Memory B cell (primary cell): Measurements from ENCODE around the gene GRAMD1B.

Experiments
- ATAC-seq: fragments of 150-1000 bp; cut with Tn5 transposase; 2 replicates; pipeline ENCODE4 v1.10.0; 2021; ENCODE audit warnings: low read depth, mild to moderate bottlenecking, moderate library complexity
- DNase-seq, 2 donors: peaks; one replicate each; pipeline ENCODE4 v3.0.0; 2022; ENCODE audit warnings: low spot score in 2 of 2
- H3K27ac Mint-ChIP-seq: one replicate; pipeline ENCODE4 v1.8.0; 2022; ENCODE audit warnings: mild to moderate bottlenecking, moderate library complexity, mixed read lengths
- H3K27me3 Mint-ChIP-seq: one replicate; pipeline ENCODE4 v1.8.0; 2022; ENCODE audit warnings: mixed read lengths
- H3K36me3 Mint-ChIP-seq: one replicate; pipeline ENCODE4 v1.8.0; 2022; ENCODE audit warnings: mild to moderate bottlenecking, mixed read lengths
- H3K4me1 Mint-ChIP-seq: one replicate; pipeline ENCODE4 v1.8.0; 2022; ENCODE audit warnings: mixed read lengths
- H3K4me3 Mint-ChIP-seq: one replicate; pipeline ENCODE4 v1.8.0; 2022; ENCODE audit warnings: mild to moderate bottlenecking, moderate library complexity, mixed read lengths
- H3K9me3 Mint-ChIP-seq: one replicate; pipeline ENCODE4 v1.8.0; 2022; ENCODE audit warnings: mixed read lengths

The GRAMD1B gene

GRCh38 chr11:123482218-123482617 is 52.1 kb downstream of the GRAMD1B start:
- ATAC-seq (no peak), DNase-seq (no peak)
- H3K36me3 Mint-ChIP-seq: no peaks in the 10 kb centered on the region
- no peaks in the 10 kb centered on the region for H3K9me3 Mint-ChIP-seq
- no peak overlapping the region for H3K27ac Mint-ChIP-seq
- no peak overlapping the region for H3K4me3 Mint-ChIP-seq
- H3K4me1 Mint-ChIP-seq: peaks cover 30% of the 10 kb centered on the region
- H3K27me3 Mint-ChIP-seq: peaks cover 28% of the 10 kb centered on the region

GRCh38 chr11:123483058-123483457 is 53.0 kb downstream of the GRAMD1B start:
- H3K9me3 Mint-ChIP-seq: no peaks in the 10 kb centered on the region
- H3K4me1 Mint-ChIP-seq: peaks cover 30% of the 10 kb centered on the region
- H3K27me3 Mint-ChIP-seq: peaks cover 27% of the 10 kb centered on the region
- H3K27ac Mint-ChIP-seq: no peak overlapping the region
- ATAC-seq (no peak), DNase-seq (no peak)
- no peaks in the 10 kb centered on the region for H3K36me3 Mint-ChIP-seq
- H3K4me3 Mint-ChIP-seq: no peak overlapping the region

- Mint-ChIP-seq H3K27me3 (peaks cover 25% of the 10 kb centered on the region), H3K4me3 (no peak overlapping the region), H3K36me3 (no peaks in the 10 kb centered on the region), H3K9me3 (no peaks in the 10 kb centered on the region), H3K4me1 (peaks cover 30% of the 10 kb centered on the region), H3K27ac (no peak overlapping the region)
- ATAC-seq (no peak), DNase-seq (no peak)
Measured at GRCh38 chr11:123483466-123483865, 53.4 kb downstream of the GRAMD1B start.

GRCh38 chr11:123484448-123484847 is 54.4 kb downstream of the GRAMD1B start:
- Mint-ChIP-seq H3K4me1 (peaks cover 24% of the 10 kb centered on the region), H3K9me3 (no peaks in the 10 kb centered on the region), H3K4me3 (peak overlapping the region; percentile 30), H3K27me3 (peaks cover 21% of the 10 kb centered on the region), H3K27ac (no peak overlapping the region), H3K36me3 (no peaks in the 10 kb centered on the region)
- DNase-seq (no peak), ATAC-seq (peak; percentile 66)

GRCh38 chr11:123487157-123487744 is 57.2 kb downstream of the GRAMD1B start:
- peaks cover 17% of the 10 kb centered on the region for H3K4me1 Mint-ChIP-seq

GRCh38 chr11:123490527-123490926 is 60.5 kb downstream of the GRAMD1B start:
- no peaks in the 10 kb centered on the region for H3K27me3 Mint-ChIP-seq
- no peaks in the 10 kb centered on the region for H3K4me1 Mint-ChIP-seq
- no peak overlapping the region for H3K27ac Mint-ChIP-seq
- DNase-seq: no peak
- H3K9me3 Mint-ChIP-seq: no peaks in the 10 kb centered on the region
- ATAC-seq: no peak
- H3K36me3 Mint-ChIP-seq: no peaks in the 10 kb centered on the region
- H3K4me3 Mint-ChIP-seq: no peak overlapping the region

More at GRCh38 chr11:123487157-123487744, 57.2 kb downstream of the GRAMD1B start:
- ATAC-seq: no peak
- no peaks in the 10 kb centered on the region for H3K36me3 Mint-ChIP-seq
- H3K27ac Mint-ChIP-seq: no peak overlapping the region
- DNase-seq: no peak
- peaks cover 12% of the 10 kb centered on the region for H3K27me3 Mint-ChIP-seq
- H3K4me3 Mint-ChIP-seq: no peak overlapping the region
- no peaks in the 10 kb centered on the region for H3K9me3 Mint-ChIP-seq

GRCh38 chr11:123491241-123491640 is 61.2 kb downstream of the GRAMD1B start:
- DNase-seq: no peak
- no peaks in the 10 kb centered on the region for H3K4me1 Mint-ChIP-seq
- H3K27ac Mint-ChIP-seq: no peak overlapping the region
- ATAC-seq: no peak
- no peak overlapping the region for H3K4me3 Mint-ChIP-seq
- H3K36me3 Mint-ChIP-seq: no peaks in the 10 kb centered on the region
- no peaks in the 10 kb centered on the region for H3K9me3 Mint-ChIP-seq
- no peaks in the 10 kb centered on the region for H3K27me3 Mint-ChIP-seq

- no peak for DNase-seq
- Mint-ChIP-seq H3K27me3 (no peaks in the 10 kb centered on the region), H3K27ac (no peak overlapping the region), H3K9me3 (no peaks in the 10 kb centered on the region), H3K4me1 (no peaks in the 10 kb centered on the region), H3K36me3 (no peaks in the 10 kb centered on the region), H3K4me3 (no peak overlapping the region)
- no peak for ATAC-seq
Measured at GRCh38 chr11:123493349-123494063, 63.4 kb downstream of the GRAMD1B start.

GRCh38 chr11:123494195-123495050 is 64.4 kb downstream of the GRAMD1B start:
- H3K27me3 Mint-ChIP-seq: no peaks in the 10 kb centered on the region
- H3K4me3 Mint-ChIP-seq: no peak overlapping the region
- no peak overlapping the region for H3K27ac Mint-ChIP-seq
- no peaks in the 10 kb centered on the region for H3K4me1 Mint-ChIP-seq
- H3K9me3 Mint-ChIP-seq: no peaks in the 10 kb centered on the region
- no peaks in the 10 kb centered on the region for H3K36me3 Mint-ChIP-seq
- DNase-seq: no peak
- ATAC-seq: no peak

- H3K36me3 Mint-ChIP-seq: no peaks in the 10 kb centered on the region
- no peaks in the 10 kb centered on the region for H3K27me3 Mint-ChIP-seq
- H3K4me1 Mint-ChIP-seq: peaks cover 3% of the 10 kb centered on the region
Measured at GRCh38 chr11:123504401-123504800, 74.3 kb downstream of the GRAMD1B start.

GRCh38 chr11:123505546-123506299 is 75.7 kb downstream of the GRAMD1B start:
- H3K27ac Mint-ChIP-seq: no peak overlapping the region
- no peak for DNase-seq
- ATAC-seq: no peak

More at GRCh38 chr11:123504401-123504800, 74.3 kb downstream of the GRAMD1B start:
- H3K9me3 Mint-ChIP-seq: no peaks in the 10 kb centered on the region
- H3K4me3 Mint-ChIP-seq: no peak overlapping the region
- no peak overlapping the region for H3K27ac Mint-ChIP-seq
- DNase-seq (no peak), ATAC-seq (no peak)

GRCh38 chr11:123507043-123507442 is 77.0 kb downstream of the GRAMD1B start:
- no peak for DNase-seq
- no peak for ATAC-seq
- H3K36me3 Mint-ChIP-seq: no peaks in the 10 kb centered on the region
- peaks cover 6% of the 10 kb centered on the region for H3K4me1 Mint-ChIP-seq
- H3K27ac Mint-ChIP-seq: no peak overlapping the region
- H3K4me3 Mint-ChIP-seq: no peak overlapping the region
- no peaks in the 10 kb centered on the region for H3K9me3 Mint-ChIP-seq
- H3K27me3 Mint-ChIP-seq: peaks cover 2% of the 10 kb centered on the region

More at GRCh38 chr11:123505546-123506299, 75.7 kb downstream of the GRAMD1B start:
- Mint-ChIP-seq H3K4me3 (no peak overlapping the region), H3K4me1 (peaks cover 3% of the 10 kb centered on the region), H3K36me3 (no peaks in the 10 kb centered on the region), H3K27me3 (no peaks in the 10 kb centered on the region), H3K9me3 (no peaks in the 10 kb centered on the region)

- no peaks in the 10 kb centered on the region for H3K36me3 Mint-ChIP-seq
Measured at GRCh38 chr11:123509737-123510578, 79.9 kb downstream of the GRAMD1B start.

More at GRCh38 chr11:123509737-123510578, 79.9 kb downstream of the GRAMD1B start:
- Mint-ChIP-seq H3K9me3 (no peaks in the 10 kb centered on the region), H3K4me3 (no peak overlapping the region), H3K27me3 (peaks cover 4% of the 10 kb centered on the region), H3K4me1 (peaks cover 6% of the 10 kb centered on the region), H3K27ac (no peak overlapping the region)
- ATAC-seq (no peak), DNase-seq (no peak)
